ENCODE data around the gene ING5.

The ING5 gene

GRCh38 chr2:241672243-241673188, 29.3 kb upstream of the ING5 start:
- no peak for DNase-seq

- no peak for DNase-seq
Measured at GRCh38 chr2:241673189-241673663, 28.6 kb upstream of the ING5 start.

GRCh38 chr2:241673797-241674725, 27.8 kb upstream of the ING5 start:
- no peak for DNase-seq

GRCh38 chr2:241675885-241676284, 26.0 kb upstream of the ING5 start:
- DNase-seq = no peak

- DNase-seq = no peak
Measured at GRCh38 chr2:241676665-241677064, 25.2 kb upstream of the ING5 start.

- DNase-seq = no peak
Measured at GRCh38 chr2:241677392-241677791, 24.4 kb upstream of the ING5 start.

- no peak for DNase-seq
Measured at GRCh38 chr2:241678307-241678706, 23.5 kb upstream of the ING5 start.

- no peak for DNase-seq
Measured at GRCh38 chr2:241678784-241679540, 22.9 kb upstream of the ING5 start.

GRCh38 chr2:241680044-241680443, 21.8 kb upstream of the ING5 start:
- no peak for DNase-seq

- DNase-seq = no peak
Measured at GRCh38 chr2:241680827-241681599, 20.8 kb upstream of the ING5 start.

- no peak for DNase-seq
Measured at GRCh38 chr2:241686324-241686649, 15.6 kb upstream of the ING5 start.

- peak; percentile 74 to 79 for DNase-seq
Measured at GRCh38 chr2:241686650-241687425, 15.0 kb upstream of the ING5 start, which contains the start of gene DTYMK. Gene DTYMK, minus strand, starts transcription at chr2:241686815. Its CDS starts 32 bp downstream, at chr2:241686783.

GRCh38 chr2:241689306-241689705, 12.5 kb upstream of the ING5 start:
- DNase-seq = no peak

GRCh38 chr2:241690202-241690717, 11.6 kb upstream of the ING5 start:
- no peak for DNase-seq

- DNase-seq = no peak
Measured at GRCh38 chr2:241692448-241692847, 9.4 kb upstream of the ING5 start.

- no peak for DNase-seq
Measured at GRCh38 chr2:241695651-241696050, 6.2 kb upstream of the ING5 start.

GRCh38 chr2:241701149-241701398, 765 bp upstream of the ING5 start:
- DNase-seq = no peak

- peak; percentile 26 to 40 for DNase-seq
Measured at GRCh38 chr2:241702155-241703031, 554 bp downstream of the ING5 start.

- DNase-seq = no peak
Measured at GRCh38 chr2:241703032-241703604, 1.3 kb downstream of the ING5 start.

GRCh38 chr2:241706537-241706936, 4.7 kb downstream of the ING5 start:
- no peak for DNase-seq
